ENCODE data around the gene MRPS5.

The MRPS5 gene

DNA sequence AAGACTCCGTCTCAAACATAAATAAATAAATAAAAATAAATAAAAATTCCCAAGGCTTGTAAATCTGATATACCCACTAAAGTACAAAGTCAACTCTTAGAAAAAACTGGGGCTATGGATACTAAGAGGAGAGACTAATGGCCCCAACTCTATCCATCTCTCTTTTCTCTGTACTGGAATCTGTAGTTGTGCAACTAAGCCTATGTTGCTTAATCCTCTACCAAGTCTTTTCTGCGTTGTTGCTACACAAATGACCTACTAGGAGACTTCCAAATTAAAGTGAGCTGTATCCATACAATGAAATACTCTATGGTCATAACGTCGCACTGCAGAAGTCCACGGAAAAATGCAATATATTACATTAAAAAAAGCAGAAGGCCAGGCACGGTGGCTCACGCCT, 8.1 kb downstream of the MRPS5 start:
- Histone ChIP-seq H3K4me3 (ENCODE audit: low read depth in 1 of 2, low read length in 2 of 2) (no peak overlapping the region), H2AFZ (ENCODE audit: low read depth, low read length) (no peak overlapping the region), H3K9me3 (ENCODE audit: insufficient read depth, low read length, severe bottlenecking) (no peaks in the 10 kb centered on the region), H3K4me1 (ENCODE audit: insufficient read depth, low read length) (peaks cover 6% of the 10 kb centered on the region), H3K27ac (ENCODE audit: low read length) (no peak overlapping the region), H3K9ac (ENCODE audit: low read depth, low read length) (no peak overlapping the region), H3K36me3 (ENCODE audit: insufficient read depth, low read length) (peaks cover 84% of the 10 kb centered on the region), H3K4me2 (ENCODE audit: insufficient read depth, low read length) (no peak overlapping the region), H3K27me3 (ENCODE audit: insufficient read depth, low read length, poor library complexity) (no peaks in the 10 kb centered on the region), H3K79me2 (ENCODE audit: insufficient read depth, low read length) (peaks cover 36% of the 10 kb centered on the region), H4K20me1 (ENCODE audit: insufficient read depth, low read length) (peaks cover 9% of the 10 kb centered on the region; the same call in 1 of the 2 replicates)
- no peak for DNase-seq
- no peak for ATAC-seq (ENCODE audit: insufficient read depth, low read depth)
- TF ChIP-seq, protein P1, sequence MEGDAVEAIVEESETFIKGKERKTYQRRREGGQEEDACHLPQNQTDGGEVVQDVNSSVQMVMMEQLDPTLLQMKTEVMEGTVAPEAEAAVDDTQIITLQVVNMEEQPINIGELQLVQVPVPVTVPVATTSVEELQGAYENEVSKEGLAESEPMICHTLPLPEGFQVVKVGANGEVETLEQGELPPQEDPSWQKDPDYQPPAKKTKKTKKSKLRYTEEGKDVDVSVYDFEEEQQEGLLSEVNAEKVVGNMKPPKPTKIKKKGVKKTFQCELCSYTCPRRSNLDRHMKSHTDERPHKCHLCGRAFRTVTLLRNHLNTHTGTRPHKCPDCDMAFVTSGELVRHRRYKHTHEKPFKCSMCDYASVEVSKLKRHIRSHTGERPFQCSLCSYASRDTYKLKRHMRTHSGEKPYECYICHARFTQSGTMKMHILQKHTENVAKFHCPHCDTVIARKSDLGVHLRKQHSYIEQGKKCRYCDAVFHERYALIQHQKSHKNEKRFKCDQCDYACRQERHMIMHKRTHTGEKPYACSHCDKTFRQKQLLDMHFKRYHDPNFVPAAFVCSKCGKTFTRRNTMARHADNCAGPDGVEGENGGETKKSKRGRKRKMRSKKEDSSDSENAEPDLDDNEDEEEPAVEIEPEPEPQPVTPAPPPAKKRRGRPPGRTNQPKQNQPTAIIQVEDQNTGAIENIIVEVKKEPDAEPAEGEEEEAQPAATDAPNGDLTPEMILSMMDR (IDR thresholded peaks at IDR 0.05; ENCODE audit: borderline replicate concordance, extremely low read depth, low read length, poor library complexity, severe bottlenecking), result no peak
- no peak for TF ChIP-seq EZH2 (IDR thresholded peaks at IDR 0.05; ENCODE audit: borderline replicate concordance, low read depth, low read length, severe bottlenecking)

DNA sequence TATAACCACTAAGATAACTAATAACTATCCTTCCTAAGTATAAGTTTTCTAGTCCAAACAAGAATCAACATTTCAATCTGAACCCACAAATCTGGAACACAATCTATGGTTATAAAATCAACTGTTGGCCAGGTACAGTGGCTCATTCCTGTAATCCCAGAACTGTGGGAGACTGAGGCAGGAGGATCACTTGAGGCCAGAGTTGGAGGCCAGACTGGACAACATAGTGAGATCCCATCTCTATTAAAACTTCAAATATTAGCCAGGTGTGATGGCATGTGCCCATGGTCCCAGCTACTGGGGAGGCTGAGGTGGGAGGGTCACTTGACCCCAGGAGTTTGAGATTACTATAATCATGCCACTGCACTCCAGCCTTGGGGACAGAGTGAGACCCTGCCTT, 11.2 kb downstream of the MRPS5 start:
- DNase-seq (no peak), ATAC-seq (ENCODE audit: insufficient read depth, low read depth) (no peak)
- Histone ChIP-seq H3K9me3 (ENCODE audit: insufficient read depth, low read length, severe bottlenecking) (no peaks in the 10 kb centered on the region), H3K27me3 (ENCODE audit: insufficient read depth, low read length, poor library complexity) (no peaks in the 10 kb centered on the region), H3K9ac (ENCODE audit: low read depth, low read length) (no peak overlapping the region), H3K4me3 (ENCODE audit: low read depth in 1 of 2, low read length in 2 of 2) (no peak overlapping the region), H3K36me3 (ENCODE audit: insufficient read depth, low read length) (peaks cover 89% of the 10 kb centered on the region), H3K4me2 (ENCODE audit: insufficient read depth, low read length) (no peak overlapping the region), H3K4me1 (ENCODE audit: insufficient read depth, low read length) (no peaks in the 10 kb centered on the region), H2AFZ (ENCODE audit: low read depth, low read length) (no peak overlapping the region), H4K20me1 (ENCODE audit: insufficient read depth, low read length) (peaks cover 4% of the 10 kb centered on the region; the same call in 1 of the 2 replicates), H3K27ac (ENCODE audit: low read length) (no peak overlapping the region), H3K79me2 (ENCODE audit: insufficient read depth, low read length) (peaks cover 15% of the 10 kb centered on the region)
- TF ChIP-seq, protein P1 (IDR thresholded peaks at IDR 0.05; ENCODE audit: borderline replicate concordance, extremely low read depth, low read length, poor library complexity, severe bottlenecking), result no peak
- no peak for TF ChIP-seq EZH2 (IDR thresholded peaks at IDR 0.05; ENCODE audit: borderline replicate concordance, low read depth, low read length, severe bottlenecking)

DNA sequence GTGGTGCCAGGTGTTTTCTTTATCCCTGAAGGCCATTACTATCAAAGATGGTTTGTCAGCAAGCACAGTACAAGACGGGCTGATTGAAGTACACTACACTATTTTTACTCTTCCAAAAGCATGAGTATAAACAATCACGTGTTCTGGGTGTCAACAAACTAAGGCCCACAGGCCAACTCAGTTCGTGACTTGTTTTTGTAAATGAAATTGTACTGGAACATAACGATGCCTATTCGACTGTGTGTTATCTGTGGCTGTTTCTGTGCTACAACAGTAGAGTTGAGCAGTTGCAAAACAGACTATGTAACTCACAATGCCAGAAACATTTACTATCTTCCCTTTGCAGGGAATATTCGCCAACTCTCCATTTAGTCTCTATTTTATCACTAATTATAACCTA, 12.3 kb downstream of the MRPS5 start:
- Histone ChIP-seq H3K4me3 (ENCODE audit: low read depth in 1 of 2, low read length in 2 of 2) (no peak overlapping the region), H2AFZ (ENCODE audit: low read depth, low read length) (no peak overlapping the region), H3K4me2 (ENCODE audit: insufficient read depth, low read length) (no peak overlapping the region), H3K36me3 (ENCODE audit: insufficient read depth, low read length) (peaks cover 90% of the 10 kb centered on the region), H3K9ac (ENCODE audit: low read depth, low read length) (no peak overlapping the region), H3K79me2 (ENCODE audit: insufficient read depth, low read length) (0 out of 2 replicates have a peak, but pooled peaks cover 6% of the 10 kb centered on the region), H3K9me3 (ENCODE audit: insufficient read depth, low read length, severe bottlenecking) (no peaks in the 10 kb centered on the region), H4K20me1 (ENCODE audit: insufficient read depth, low read length) (peaks cover 3% of the 10 kb centered on the region; the same call in 1 of the 2 replicates), H3K27me3 (ENCODE audit: insufficient read depth, low read length, poor library complexity) (no peaks in the 10 kb centered on the region), H3K27ac (ENCODE audit: low read length) (no peak overlapping the region), H3K4me1 (ENCODE audit: insufficient read depth, low read length) (no peaks in the 10 kb centered on the region)
- DNase-seq (no peak), ATAC-seq (ENCODE audit: insufficient read depth, low read depth) (no peak)
- TF ChIP-seq EZH2 (IDR thresholded peaks at IDR 0.05; ENCODE audit: borderline replicate concordance, low read depth, low read length, severe bottlenecking), result no peak
- TF ChIP-seq, protein P1 (IDR thresholded peaks at IDR 0.05; ENCODE audit: borderline replicate concordance, extremely low read depth, low read length, poor library complexity, severe bottlenecking), result no peak

DNA sequence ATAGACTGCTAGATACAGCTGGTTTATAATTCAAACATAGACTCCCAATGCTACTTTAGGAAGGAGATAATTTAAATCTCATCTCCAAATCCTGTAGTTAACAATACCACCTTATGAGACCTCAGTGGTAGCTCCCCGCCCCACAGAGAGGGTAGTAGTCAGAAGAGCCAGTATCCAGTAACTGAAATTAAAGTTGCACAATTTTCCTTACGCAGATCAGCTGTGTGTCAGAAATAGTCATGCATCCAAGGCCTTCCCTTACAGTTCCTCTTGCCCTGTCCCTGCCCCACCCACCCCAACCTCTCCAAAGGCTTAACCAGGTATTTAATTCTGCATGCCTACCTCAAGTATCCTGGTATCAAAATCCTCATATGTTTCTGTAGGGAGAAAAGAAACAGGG, 15.5 kb downstream of the MRPS5 start:
- H3K4me1 ChIP-seq (ENCODE audit: insufficient read depth, low read length), result no peaks in the 10 kb centered on the region
- H3K9me3 ChIP-seq (ENCODE audit: insufficient read depth, low read length, severe bottlenecking), result no peaks in the 10 kb centered on the region
- 0 out of 2 replicates have a peak, but pooled peaks cover 2% of the 10 kb centered on the region for H3K79me2 ChIP-seq (ENCODE audit: insufficient read depth, low read length)
- peaks cover 3% of the 10 kb centered on the region; the same call in 1 of the 2 replicates for H4K20me1 ChIP-seq (ENCODE audit: insufficient read depth, low read length)
- no peaks in the 10 kb centered on the region for H3K27me3 ChIP-seq (ENCODE audit: insufficient read depth, low read length, poor library complexity)
- no peak overlapping the region for H3K27ac ChIP-seq (ENCODE audit: low read length)
- H2AFZ ChIP-seq (ENCODE audit: low read depth, low read length), result no peak overlapping the region
- H3K36me3 ChIP-seq (ENCODE audit: insufficient read depth, low read length), result peaks cover 95% of the 10 kb centered on the region
- H3K9ac ChIP-seq (ENCODE audit: low read depth, low read length), result no peak overlapping the region
- no peak overlapping the region for H3K4me3 ChIP-seq (ENCODE audit: low read depth in 1 of 2, low read length in 2 of 2)
- no peak overlapping the region for H3K4me2 ChIP-seq (ENCODE audit: insufficient read depth, low read length)
- no peak for ATAC-seq (ENCODE audit: insufficient read depth, low read depth)
- TF ChIP-seq EZH2 (IDR thresholded peaks at IDR 0.05; ENCODE audit: borderline replicate concordance, low read depth, low read length, severe bottlenecking), result no peak
- TF ChIP-seq, protein P1 (IDR thresholded peaks at IDR 0.05; ENCODE audit: borderline replicate concordance, extremely low read depth, low read length, poor library complexity, severe bottlenecking), result no peak
- DNase-seq, result no peak
